ENCODE data around the gene SPOCK3. TPM values are rescaled to one million over a fixed set of nuclear protein-coding genes. Genes with fewer than 3 reads are reported as not detected.
"Not testable (repeated sequence)": the region's sequence is repeated elsewhere in the genome, so short reads cannot be mapped to it uniquely, and the experiment has no call there.

The SPOCK3 gene
- polyA plus RNA-seq, 4 donors: 3.5 to 8.6 TPM; not detected in 2

GRCh38 chr4:166733686-166734085, 500.6 kb downstream of the SPOCK3 start:
- 68 to 80% (median 80%) methylated on average over 3 of the region's 3 CpGs for WGBS, 3 donors
- Histone ChIP-seq H3K9me3 (ENCODE audit: control insufficient read depth in 2 of 2, insufficient read depth in 1 of 2, low read depth in 1 of 2, low read length in 1 of 2) (no peaks in the 10 kb centered on the region), H3K27me3 (ENCODE audit: control insufficient read depth in 3 of 3, insufficient read depth in 3 of 3, low read length in 3 of 3) (no peaks in the 10 kb centered on the region), H3K27ac (ENCODE audit: low read depth in 1 of 3, low read length in 2 of 3) (no peak overlapping the region), H3K4me3 (ENCODE audit: low read depth in 1 of 3, low read length in 3 of 3) (no peak overlapping the region), H3K36me3 (ENCODE audit: control insufficient read depth in 3 of 3, insufficient read depth in 2 of 3, low read depth in 1 of 3, low read length in 3 of 3) (no peaks in the 10 kb centered on the region), H3K4me1 (ENCODE audit: control insufficient read depth in 3 of 3, insufficient read depth in 2 of 3, low read depth in 1 of 3, low read length in 2 of 3) (no peaks in the 10 kb centered on the region)
- no peak for FAIRE-seq
- DNase-seq: no peak

- DNase-seq (no peak), FAIRE-seq (no peak)
- WGBS, 3 donors: 80 to 92% (median 83%) methylated on average over 5 of the region's 5 CpGs
- Histone ChIP-seq H3K4me3 (ENCODE audit: low read depth in 1 of 3, low read length in 3 of 3) (no peak overlapping the region), H3K9me3 (ENCODE audit: control insufficient read depth in 2 of 2, insufficient read depth in 1 of 2, low read depth in 1 of 2, low read length in 1 of 2) (no peaks in the 10 kb centered on the region), H3K27me3 (ENCODE audit: control insufficient read depth in 3 of 3, insufficient read depth in 3 of 3, low read length in 3 of 3) (no peaks in the 10 kb centered on the region), H3K4me1 (ENCODE audit: control insufficient read depth in 3 of 3, insufficient read depth in 2 of 3, low read depth in 1 of 3, low read length in 2 of 3) (no peaks in the 10 kb centered on the region), H3K27ac (ENCODE audit: low read depth in 1 of 3, low read length in 2 of 3) (no peak overlapping the region), H3K36me3 (ENCODE audit: control insufficient read depth in 3 of 3, insufficient read depth in 2 of 3, low read depth in 1 of 3, low read length in 3 of 3) (no peaks in the 10 kb centered on the region)
These were observed 507.5 kb downstream of the SPOCK3 start for GRCh38 chr4:166726832-166727231.

- H3K27ac ChIP-seq (ENCODE audit: low read depth in 1 of 3, low read length in 2 of 3): no peak overlapping the region
- H3K4me1 ChIP-seq (ENCODE audit: control insufficient read depth in 3 of 3, insufficient read depth in 2 of 3, low read depth in 1 of 3, low read length in 2 of 3): no peaks in the 10 kb centered on the region
- DNase-seq: no peak
- H3K9me3 ChIP-seq (ENCODE audit: control insufficient read depth in 2 of 2, insufficient read depth in 1 of 2, low read depth in 1 of 2, low read length in 1 of 2): no peaks in the 10 kb centered on the region
- WGBS, 3 donors: 65 to 85% (median 72%) methylated on average over 1 of the region's 1 CpG
- no peaks in the 10 kb centered on the region for H3K27me3 ChIP-seq (ENCODE audit: control insufficient read depth in 3 of 3, insufficient read depth in 3 of 3, low read length in 3 of 3)
- H3K4me3 ChIP-seq (ENCODE audit: low read depth in 1 of 3, low read length in 3 of 3): no peak overlapping the region
- no peaks in the 10 kb centered on the region for H3K36me3 ChIP-seq (ENCODE audit: control insufficient read depth in 3 of 3, insufficient read depth in 2 of 3, low read depth in 1 of 3, low read length in 3 of 3)
- no peak for FAIRE-seq
These were observed 509.9 kb downstream of the SPOCK3 start for GRCh38 chr4:166724369-166724768.

GRCh38 chr4:166723532-166724140, 510.7 kb downstream of the SPOCK3 start:
- H3K27ac ChIP-seq (ENCODE audit: low read depth in 1 of 3, low read length in 2 of 3): no peak overlapping the region
- H3K4me3 ChIP-seq (ENCODE audit: low read depth in 1 of 3, low read length in 3 of 3): no peak overlapping the region
- H3K36me3 ChIP-seq (ENCODE audit: control insufficient read depth in 3 of 3, insufficient read depth in 2 of 3, low read depth in 1 of 3, low read length in 3 of 3): no peaks in the 10 kb centered on the region
- DNase-seq (no peak), FAIRE-seq (no peak)
- WGBS, 3 donors: 65 to 76% (median 68%) methylated on average over 5 of the region's 5 CpGs
- no peaks in the 10 kb centered on the region for H3K27me3 ChIP-seq (ENCODE audit: control insufficient read depth in 3 of 3, insufficient read depth in 3 of 3, low read length in 3 of 3)
- H3K9me3 ChIP-seq (ENCODE audit: control insufficient read depth in 2 of 2, insufficient read depth in 1 of 2, low read depth in 1 of 2, low read length in 1 of 2): no peaks in the 10 kb centered on the region
- H3K4me1 ChIP-seq (ENCODE audit: control insufficient read depth in 3 of 3, insufficient read depth in 2 of 3, low read depth in 1 of 3, low read length in 2 of 3): no peaks in the 10 kb centered on the region

GRCh38 chr4:166715748-166716713, 518.3 kb downstream of the SPOCK3 start:
- not testable (repeated sequence) for H3K4me1 ChIP-seq (ENCODE audit: control insufficient read depth in 3 of 3, insufficient read depth in 2 of 3, low read depth in 1 of 3, low read length in 2 of 3); H3K27ac ChIP-seq (ENCODE audit: low read depth in 1 of 3, low read length in 2 of 3); H3K4me3 ChIP-seq (ENCODE audit: low read depth in 1 of 3, low read length in 3 of 3); FAIRE-seq; H3K36me3 ChIP-seq (ENCODE audit: control insufficient read depth in 3 of 3, insufficient read depth in 2 of 3, low read depth in 1 of 3, low read length in 3 of 3); H3K9me3 ChIP-seq (ENCODE audit: control insufficient read depth in 2 of 2, insufficient read depth in 1 of 2, low read depth in 1 of 2, low read length in 1 of 2); H3K27me3 ChIP-seq (ENCODE audit: control insufficient read depth in 3 of 3, insufficient read depth in 3 of 3, low read length in 3 of 3); DNase-seq
- WGBS, 3 donors: 81 to 85% (median 83%) methylated on average over 10 to 12 of the region's 12 CpGs

GRCh38 chr4:166700592-166700991, 533.7 kb downstream of the SPOCK3 start:
- 55 to 77% (median 61%) methylated on average over 4 of the region's 4 CpGs for WGBS, 3 donors
- H3K9me3 ChIP-seq (ENCODE audit: control insufficient read depth in 2 of 2, insufficient read depth in 1 of 2, low read depth in 1 of 2, low read length in 1 of 2): peaks cover 0 to 5% of the 10 kb centered on the region in 2 donors
- H3K27me3 ChIP-seq (ENCODE audit: control insufficient read depth in 3 of 3, insufficient read depth in 3 of 3, low read length in 3 of 3): no peaks in the 10 kb centered on the region
- no peak overlapping the region for H3K4me3 ChIP-seq (ENCODE audit: low read depth in 1 of 3, low read length in 3 of 3)
- DNase-seq: no peak
- H3K4me1 ChIP-seq (ENCODE audit: control insufficient read depth in 3 of 3, insufficient read depth in 2 of 3, low read depth in 1 of 3, low read length in 2 of 3): no peaks in the 10 kb centered on the region
- no peak overlapping the region for H3K27ac ChIP-seq (ENCODE audit: low read depth in 1 of 3, low read length in 2 of 3)
- no peaks in the 10 kb centered on the region for H3K36me3 ChIP-seq (ENCODE audit: control insufficient read depth in 3 of 3, insufficient read depth in 2 of 3, low read depth in 1 of 3, low read length in 3 of 3)
- FAIRE-seq: no peak

GRCh38 chr4:166688835-166689234, 545.5 kb downstream of the SPOCK3 start:
- Histone ChIP-seq H3K4me3 (ENCODE audit: low read depth in 1 of 3, low read length in 3 of 3) (no peak overlapping the region), H3K36me3 (ENCODE audit: control insufficient read depth in 3 of 3, insufficient read depth in 2 of 3, low read depth in 1 of 3, low read length in 3 of 3) (no peaks in the 10 kb centered on the region), H3K4me1 (ENCODE audit: control insufficient read depth in 3 of 3, insufficient read depth in 2 of 3, low read depth in 1 of 3, low read length in 2 of 3) (no peaks in the 10 kb centered on the region), H3K27ac (ENCODE audit: low read depth in 1 of 3, low read length in 2 of 3) (no peak overlapping the region), H3K27me3 (ENCODE audit: control insufficient read depth in 3 of 3, insufficient read depth in 3 of 3, low read length in 3 of 3) (no peaks in the 10 kb centered on the region), H3K9me3 (ENCODE audit: control insufficient read depth in 2 of 2, insufficient read depth in 1 of 2, low read depth in 1 of 2, low read length in 1 of 2) (no peaks in the 10 kb centered on the region)
- 43 to 59% (median 46%) methylated on average over 2 of the region's 2 CpGs for WGBS, 3 donors
- DNase-seq: no peak
- FAIRE-seq: no peak

- DNase-seq: no peak
- Histone ChIP-seq H3K27me3 (ENCODE audit: control insufficient read depth in 3 of 3, insufficient read depth in 3 of 3, low read length in 3 of 3) (no peaks in the 10 kb centered on the region), H3K36me3 (ENCODE audit: control insufficient read depth in 3 of 3, insufficient read depth in 2 of 3, low read depth in 1 of 3, low read length in 3 of 3) (no peaks in the 10 kb centered on the region), H3K4me1 (ENCODE audit: control insufficient read depth in 3 of 3, insufficient read depth in 2 of 3, low read depth in 1 of 3, low read length in 2 of 3) (no peaks in the 10 kb centered on the region), H3K27ac (ENCODE audit: low read depth in 1 of 3, low read length in 2 of 3) (no peak overlapping the region), H3K9me3 (ENCODE audit: control insufficient read depth in 2 of 2, insufficient read depth in 1 of 2, low read depth in 1 of 2, low read length in 1 of 2) (no peaks in the 10 kb centered on the region), H3K4me3 (ENCODE audit: low read depth in 1 of 3, low read length in 3 of 3) (no peak overlapping the region)
- WGBS, 3 donors: 66 to 89% (median 81%) methylated on average over 1 of the region's 1 CpG
- no peak for FAIRE-seq
These were observed 546.5 kb downstream of the SPOCK3 start for GRCh38 chr4:166687828-166688227.

All from small intestine (tissue), 7 donors.